HEK293 (cell line): Measurements from ENCODE around the gene CDHR1.

Experiments
- CTCF ChIA-PET: fragments of 350-600 bp; formaldehyde crosslinking; extraction: SDS; loops from one replicate; lab custom pipeline; 2021; ENCODE audit warnings: antibody characterized with exemption; lab: Yijun Ruan, JAX
- POLR2A ChIA-PET: fragments of 300-600 bp; formaldehyde crosslinking; extraction: SDS; loops from one replicate; lab custom pipeline; 2020; ENCODE audit warnings: antibody characterized with exemption, inconsistent platforms; lab: Yijun Ruan, JAX
- H3K27ac ChIP-seq: fragments of 200-500 bp; sonication (Bioruptor generic); 2 replicates; pipeline ENCODE4 v1.5.1; 2014; ENCODE audit warnings: low read depth, low read length, control low read depth, inconsistent platforms; ENCODE audit errors: extremely low read depth
- H3K36me3 ChIP-seq, 2 experiments: fragments of 200-500 bp in 1 of 2; sonication (Bioruptor generic) in 1 of 2; 1 replicate in 1 of 2; 2 replicates in 1 of 2; pipeline ENCODE4 v1.5.1; 2014 to 2017; ENCODE audit warnings: inconsistent platforms in 2 of 2, low read length in 2 of 2; ENCODE audit not compliant: control insufficient read depth in 2 of 2, insufficient read depth in 1 of 2
- H3K4me1 ChIP-seq: fragments of 200-500 bp; sonication (Bioruptor generic); 2 replicates; pipeline ENCODE4 v1.5.1; 2014; ENCODE audit warnings: mild to moderate bottlenecking, low read length, inconsistent platforms; ENCODE audit not compliant: control insufficient read depth, insufficient read depth
- H3K4me3 ChIP-seq: 2 replicates; pipeline ENCODE4 v1.5.1; 2011; ENCODE audit warnings: low read depth, mild to moderate bottlenecking, control low read depth, low read length, moderate library complexity
- H3K9me3 ChIP-seq: fragments of 200-500 bp; sonication (Bioruptor generic); 2 replicates; pipeline ENCODE4 v1.5.1; 2014; ENCODE audit warnings: low read depth, low read length, inconsistent platforms; ENCODE audit not compliant: control insufficient read depth, insufficient read depth
- AEBP2 ChIP-seq: fragments of 450-650 bp; formaldehyde crosslinking; IDR thresholded peaks from 2 replicates; pipeline ENCODE4 v1.5.1; 2016; ENCODE audit warnings: missing biosample characterization, missing genetic modification characterization, borderline replicate concordance
- BCL11B ChIP-seq: fragments of 450-650 bp; formaldehyde crosslinking; IDR thresholded peaks from 2 replicates; pipeline ENCODE4 v1.5.1; 2016; ENCODE audit warnings: low read depth, missing biosample characterization, missing genetic modification characterization
- BCL6B ChIP-seq: fragments of 450-650 bp; formaldehyde crosslinking; IDR thresholded peaks from 2 replicates; pipeline ENCODE4 v1.5.1; 2017; ENCODE audit warnings: missing biosample characterization, missing genetic modification characterization
- CTCF ChIP-seq: fragments of 450-650 bp; formaldehyde crosslinking; IDR thresholded peaks from 2 replicates; pipeline ENCODE4 v1.5.1; 2016; ENCODE audit warnings: missing biosample characterization, missing genetic modification characterization
- ELK4 ChIP-seq: IDR thresholded peaks from 2 replicates; pipeline ENCODE4 v1.6.1; 2011; ENCODE audit warnings: mild to moderate bottlenecking, low read depth, low read length, borderline replicate concordance
- KLF10 ChIP-seq: fragments of 450-650 bp; IDR thresholded peaks from 2 replicates; pipeline ENCODE4 v1.5.1; 2018; ENCODE audit warnings: missing biosample characterization, mild to moderate bottlenecking, missing genetic modification characterization
- KLF9 ChIP-seq: fragments of 450-650 bp; formaldehyde crosslinking; IDR thresholded peaks from 2 replicates; pipeline ENCODE4 v1.5.1; 2016; ENCODE audit warnings: missing biosample characterization, missing genetic modification characterization, low read depth
- OSR2 ChIP-seq: fragments of 450-650 bp; formaldehyde crosslinking; IDR thresholded peaks from 2 replicates; pipeline ENCODE4 v1.5.1; 2016; ENCODE audit warnings: missing biosample characterization, missing genetic modification characterization
- PRDM10 ChIP-seq: fragments of 450-650 bp; formaldehyde crosslinking; IDR thresholded peaks from 2 replicates; pipeline ENCODE4 v1.5.1; 2016; ENCODE audit warnings: missing biosample characterization, missing genetic modification characterization
- ZBTB26 ChIP-seq: fragments of 450-650 bp; formaldehyde crosslinking; optimal IDR thresholded peaks from 2 replicates; pipeline ENCODE3; 2016; ENCODE audit warnings: missing biosample characterization, mild to moderate bottlenecking, missing genetic modification characterization
- ZFHX2 ChIP-seq: fragments of 450-650 bp; formaldehyde crosslinking; conservative IDR thresholded peaks from 2 replicates; pipeline ENCODE4 v1.5.1; 2016; ENCODE audit warnings: missing biosample characterization, missing genetic modification characterization
- ZNF239 ChIP-seq: fragments of 450-650 bp; formaldehyde crosslinking; IDR thresholded peaks from 2 replicates; pipeline ENCODE4 v1.5.1; 2016; ENCODE audit warnings: missing biosample characterization, missing genetic modification characterization
- ZNF302 ChIP-seq: fragments of 450-650 bp; formaldehyde crosslinking; IDR thresholded peaks from 2 replicates; pipeline ENCODE4 v1.5.1; 2016; ENCODE audit warnings: missing biosample characterization, missing genetic modification characterization, low read depth
- ZNF341 ChIP-seq: fragments of 450-650 bp; formaldehyde crosslinking; IDR thresholded peaks from 2 replicates; pipeline ENCODE4; 2016; ENCODE audit warnings: low read depth, missing biosample characterization, missing genetic modification characterization
- ZNF560 ChIP-seq: fragments of 450-650 bp; formaldehyde crosslinking; IDR thresholded peaks from 2 replicates; pipeline ENCODE4 v1.5.1; 2017; ENCODE audit warnings: missing biosample characterization, missing genetic modification characterization, borderline replicate concordance
- ZNF660 ChIP-seq: fragments of 450-650 bp; IDR thresholded peaks from 2 replicates; pipeline ENCODE4 v1.5.1; 2018; ENCODE audit warnings: missing biosample characterization, mild to moderate bottlenecking, missing genetic modification characterization
- ZNF664 ChIP-seq: fragments of 450-650 bp; formaldehyde crosslinking; IDR thresholded peaks from 2 replicates; pipeline ENCODE4 v1.5.1; 2016; ENCODE audit warnings: missing biosample characterization, missing genetic modification characterization
- ZNF707 ChIP-seq: fragments of 450-650 bp; formaldehyde crosslinking; IDR thresholded peaks from 2 replicates; pipeline ENCODE4 v1.5.1; 2016; ENCODE audit warnings: missing biosample characterization, missing genetic modification characterization
- ZNF776 ChIP-seq: fragments of 450-650 bp; formaldehyde crosslinking; IDR thresholded peaks from 2 replicates; pipeline ENCODE4 v1.5.0; 2017; ENCODE audit warnings: missing biosample characterization, missing genetic modification characterization, borderline replicate concordance
- ZNF777 ChIP-seq: fragments of 450-650 bp; formaldehyde crosslinking; IDR thresholded peaks from 2 replicates; pipeline ENCODE4 v1.5.1; 2017; ENCODE audit warnings: missing biosample characterization, missing genetic modification characterization, borderline replicate concordance
- ZNF792 ChIP-seq: fragments of 450-650 bp; formaldehyde crosslinking; IDR thresholded peaks from 2 replicates; pipeline ENCODE4 v1.5.1; 2016; ENCODE audit warnings: missing biosample characterization, missing genetic modification characterization

CDHR1 gene

GRCh38 chr10:84232376-84232775 is 38.0 kb downstream of the CDHR1 start (continued):
- TF ChIP-seq ZNF777 (tag by site-specific recombination) (no peak), ZBTB26 (no peak), ZNF341 (tag by site-specific recombination) (no peak), ZFHX2 (no peak), ZNF792 (tag by site-specific recombination) (no peak)
- TF ChIP-seq, all 188 proteins: peak for 0

GRCh38 chr10:84233940-84234339 is 39.6 kb downstream of the CDHR1 start:
- CTCF ChIA-PET, result interaction anchor here (1.0 to 1.7 kb wide), 3 partner anchors 20 to 304 kb away, joined by 3 to 6 read pairs (median 4); no protein-coding TSS in a partner anchor
- Histone ChIP-seq H3K9me3 (no peaks in the 10 kb centered on the region), H3K27ac (no peak overlapping the region), H3K4me1 (no peaks in the 10 kb centered on the region), H3K36me3 (no peaks in the 10 kb centered on the region), H3K4me3 (no peak overlapping the region)
- POLR2A ChIA-PET, result no interaction called here
- TF ChIP-seq ZNF239 (tag by site-specific recombination) (no peak), BCL6B (tag by site-specific recombination) (no peak), ZNF776 (tag by site-specific recombination) (no peak), KLF10 (tag by site-specific recombination) (no peak), ZNF660 (tag by site-specific recombination) (no peak)

- Histone ChIP-seq H3K36me3 (no peaks in the 10 kb centered on the region), H3K4me3 (no peak overlapping the region), H3K27ac (no peak overlapping the region), H3K4me1 (no peaks in the 10 kb centered on the region), H3K9me3 (no peaks in the 10 kb centered on the region)
- ChIA-PET CTCF (interaction anchor here (1.7 kb wide), 1 partner anchor 20 kb away, joined by 6 read pairs; no protein-coding TSS in a partner anchor), POLR2A (no interaction called here)
- no peak for TF ChIP-seq ZNF560 (tag by site-specific recombination)
- TF ChIP-seq ELK4, result no peak
- TF ChIP-seq ZNF664 (tag by site-specific recombination), result no peak
- no peak for TF ChIP-seq PRDM10 (tag by site-specific recombination)
- no peak for TF ChIP-seq ZNF707 (tag by site-specific recombination)
- TF ChIP-seq AEBP2, result no peak
- TF ChIP-seq ZNF302 (tag by site-specific recombination), result no peak
- TF ChIP-seq ZNF660 (tag by site-specific recombination), result no peak
- no peak for TF ChIP-seq OSR2
- no peak for TF ChIP-seq CTCF (tag by site-specific recombination)
- no peak for TF ChIP-seq BCL11B
- TF ChIP-seq KLF9 (tag by site-specific recombination), result no peak
Observed at GRCh38 chr10:84234479-84234878, 40.1 kb downstream of the CDHR1 start.
